GM18870 (cell line): ENCODE data around the gene FHOD3.

ENCODE experiments used
- ATAC-seq: cut with Tn5 transposase; IDR thresholded peaks from one replicate; pipeline ENCODE4 v1.9.1; 2021; ENCODE audit warnings: moderate library complexity; ENCODE audit not compliant: unreplicated experiment

The FHOD3 gene

DNA sequence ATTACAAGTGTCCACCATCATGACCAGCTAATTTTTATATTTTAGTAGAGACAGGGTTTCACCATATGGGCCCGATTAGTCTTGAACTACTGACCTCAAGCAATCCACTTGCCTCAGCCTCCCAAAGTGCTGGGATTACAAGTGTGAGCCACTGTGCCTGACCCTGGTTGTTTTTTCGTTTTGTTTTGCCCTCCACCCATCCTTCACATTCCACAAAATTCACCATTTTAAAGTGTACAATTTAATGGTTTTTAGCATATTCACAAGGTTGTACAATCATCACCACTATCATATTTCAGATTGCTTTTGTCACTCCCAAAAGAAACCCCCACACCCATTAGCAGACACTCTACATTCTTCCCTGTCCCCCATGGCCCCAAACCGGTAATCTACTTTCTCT lies 316.3 kb downstream of the FHOD3 start:
- no peak for ATAC-seq

DNA sequence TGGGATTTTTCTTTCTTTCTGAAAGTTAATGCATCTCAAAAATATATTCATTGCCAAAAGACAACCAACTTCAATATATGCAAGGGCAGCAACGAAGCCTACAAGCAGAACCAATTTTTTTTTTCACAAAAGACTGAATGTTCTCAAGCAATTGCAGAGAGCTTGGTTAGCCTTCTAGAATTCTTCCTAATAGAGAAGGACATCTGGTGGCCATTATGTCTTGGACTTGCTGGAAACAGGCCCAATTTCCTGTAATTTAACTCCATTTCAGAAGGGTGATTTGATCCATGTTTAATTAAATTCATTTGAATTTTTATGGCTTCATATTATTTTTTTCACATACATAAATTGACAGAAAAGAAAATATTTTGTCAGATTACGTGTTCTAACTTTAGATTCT lies 323.3 kb downstream of the FHOD3 start:
- no peak for ATAC-seq

DNA sequence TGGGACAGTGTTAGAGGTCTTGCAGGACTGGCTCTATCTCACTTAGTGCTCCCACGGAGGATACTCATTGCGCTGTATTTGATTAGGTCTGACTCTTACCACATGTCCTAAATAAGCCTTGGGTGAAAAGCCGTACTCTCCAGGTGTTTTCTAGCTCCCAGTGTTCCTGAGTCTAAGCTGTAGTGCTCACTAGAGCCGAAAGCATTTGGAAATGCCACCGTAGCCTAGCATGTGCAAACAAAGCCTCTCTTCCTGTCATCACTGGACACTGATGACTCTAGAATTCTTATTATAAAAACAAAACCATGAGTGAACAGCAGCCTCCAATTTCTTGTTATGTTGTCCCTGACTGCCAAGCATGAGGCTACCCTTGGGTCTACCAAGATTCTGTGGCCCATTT lies 325.1 kb downstream of the FHOD3 start:
- no peak for ATAC-seq

DNA sequence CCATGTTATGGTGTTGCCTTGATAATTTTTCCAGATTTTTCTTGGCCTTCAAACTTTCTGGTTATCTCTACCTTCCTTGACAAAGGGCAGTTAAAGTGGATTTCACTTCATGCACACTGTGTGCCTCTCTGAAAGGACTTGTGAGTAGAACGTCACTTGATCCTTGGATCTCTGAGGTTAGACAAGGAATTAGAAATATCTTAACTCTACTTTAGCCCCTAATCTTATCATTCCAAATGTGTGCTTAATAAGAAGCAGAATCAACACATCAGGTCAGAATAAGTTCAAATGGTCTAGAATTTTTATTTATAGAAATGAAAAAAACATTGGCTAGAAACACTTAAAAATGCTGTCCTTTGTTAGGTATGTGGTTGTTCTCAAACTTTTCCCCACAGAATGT lies 325.6 kb downstream of the FHOD3 start:
- ATAC-seq: no peak

DNA sequence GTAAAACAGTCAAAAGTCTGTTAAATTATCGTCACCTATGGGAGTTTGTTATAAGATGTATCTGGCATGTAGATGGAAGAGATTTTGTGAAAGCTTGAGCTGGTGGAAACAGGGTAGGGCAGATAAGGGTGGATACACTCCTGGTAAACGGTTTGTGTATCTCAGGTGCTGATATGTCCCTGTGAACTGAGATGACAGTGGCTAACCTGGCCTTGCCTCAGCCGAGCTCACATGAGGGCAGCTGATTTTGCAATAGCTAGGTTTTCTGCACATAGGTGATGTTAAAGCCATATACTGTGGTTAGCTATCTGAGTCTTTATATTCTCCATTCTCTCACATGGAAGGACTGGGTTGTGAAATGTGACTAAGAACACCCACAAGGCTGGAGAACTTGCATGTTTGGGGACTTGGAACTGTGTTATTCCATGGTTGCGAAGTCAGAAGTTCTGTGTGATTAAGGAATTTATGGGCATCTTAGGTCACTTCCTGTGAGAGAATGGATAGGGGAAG lies 326.2 kb downstream of the FHOD3 start:
- ATAC-seq: no peak

DNA sequence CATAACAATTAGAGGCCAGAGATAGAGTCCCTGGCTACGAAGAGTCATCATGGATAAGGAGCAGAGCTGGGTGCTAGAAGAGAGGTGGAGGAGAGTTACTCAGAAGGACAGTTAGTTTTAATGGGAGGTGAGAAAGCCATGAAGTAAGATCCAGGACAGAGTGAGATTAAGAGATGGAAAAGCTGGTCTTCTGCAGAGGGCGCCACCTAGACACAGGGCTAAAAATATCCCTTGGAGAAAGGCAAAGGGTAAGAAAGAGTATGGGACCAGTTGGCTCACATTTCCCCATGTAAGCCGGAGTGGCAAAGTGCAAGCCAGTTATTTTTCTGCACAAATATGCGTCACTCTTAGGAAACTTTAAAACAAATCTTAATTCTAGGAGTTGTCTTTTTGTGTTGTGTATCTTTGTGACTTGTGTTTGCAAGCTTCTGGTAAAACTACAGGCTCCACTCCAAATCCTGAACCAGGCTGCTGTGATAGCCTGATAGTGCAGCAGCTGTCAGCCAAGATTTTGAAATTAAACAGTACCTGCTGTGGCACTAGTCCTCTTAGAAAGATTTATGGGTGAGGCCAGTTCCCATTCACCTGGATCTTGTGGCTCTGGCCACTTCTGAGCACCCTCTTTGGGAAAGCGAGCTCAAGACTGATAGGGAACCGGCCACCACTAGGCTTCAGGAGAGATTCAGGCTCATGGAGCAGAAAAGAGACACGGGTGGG lies 327.1 kb downstream of the FHOD3 start:
- no peak for ATAC-seq

DNA sequence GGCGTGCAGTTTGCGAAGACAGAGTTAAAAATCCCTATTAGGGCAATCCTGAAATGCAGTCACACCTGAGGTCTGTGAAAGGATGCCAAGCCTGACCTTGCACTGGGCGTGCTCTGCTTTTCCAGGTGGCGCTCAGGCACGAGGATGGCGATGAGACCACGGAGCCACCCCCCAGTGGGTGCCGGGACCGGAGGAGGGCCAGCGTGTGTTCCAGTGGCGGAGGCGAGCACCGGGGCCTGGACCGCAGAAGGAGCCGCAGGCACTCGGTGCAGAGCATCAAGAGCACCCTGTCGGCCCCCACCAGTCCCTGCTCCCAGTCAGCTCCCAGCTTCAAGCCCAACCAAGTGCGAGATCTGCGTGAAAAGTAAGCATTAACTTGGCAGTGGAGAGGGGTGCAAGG lies 327.9 kb downstream of the FHOD3 start:
- ATAC-seq: no peak

DNA sequence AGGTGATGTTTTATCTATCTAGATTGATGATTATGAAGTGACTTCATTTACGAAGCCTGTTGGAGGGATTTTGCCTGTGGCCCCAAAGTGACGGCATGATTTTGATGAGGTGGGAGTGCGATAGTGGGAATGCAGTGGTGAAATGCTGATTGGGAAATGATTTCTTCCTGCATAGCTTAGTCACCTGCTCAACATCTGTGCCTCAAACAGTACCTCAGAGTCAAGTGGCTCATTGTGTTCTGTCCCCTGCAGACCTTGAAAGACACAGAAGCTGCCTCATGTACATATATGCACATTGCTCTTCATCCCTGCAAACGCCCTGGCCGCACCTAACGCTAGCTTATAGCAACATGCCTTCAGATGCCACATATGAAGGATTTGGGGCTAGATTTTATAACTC lies 330.1 kb downstream of the FHOD3 start:
- ATAC-seq: no peak

DNA sequence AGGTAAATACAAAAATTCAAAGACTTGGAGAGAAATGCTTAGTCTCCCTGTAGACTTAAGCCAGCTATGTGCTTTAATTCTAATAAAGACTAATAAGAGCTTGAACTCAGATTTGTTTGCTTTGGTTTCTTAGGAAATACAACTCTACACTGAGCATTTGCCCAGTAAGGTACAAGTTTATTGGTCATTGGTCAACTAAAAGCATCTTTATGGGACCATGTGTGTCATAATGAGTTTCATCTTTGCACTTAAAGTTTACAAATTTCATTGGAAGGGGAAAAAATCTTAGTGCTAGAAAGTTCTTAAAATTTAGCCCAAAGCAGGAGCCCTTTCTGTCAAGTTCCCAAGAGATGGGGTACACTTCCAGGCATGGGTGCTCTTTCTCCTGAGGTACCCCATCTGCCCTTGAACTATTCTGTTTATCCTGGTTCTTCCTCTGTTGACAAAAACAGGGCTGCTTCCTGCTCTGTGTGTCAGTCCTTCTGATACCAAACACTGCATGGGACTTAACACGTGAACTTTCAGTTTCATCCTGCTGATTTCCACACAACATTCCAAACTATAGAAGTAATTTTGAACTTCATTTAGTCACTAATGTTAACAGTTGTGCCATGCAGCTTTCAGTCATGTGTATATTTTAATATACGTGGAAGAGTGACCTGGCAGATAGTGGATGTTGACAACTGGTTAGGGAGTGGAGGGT lies 331.1 kb downstream of the FHOD3 start:
- ATAC-seq: no peak

DNA sequence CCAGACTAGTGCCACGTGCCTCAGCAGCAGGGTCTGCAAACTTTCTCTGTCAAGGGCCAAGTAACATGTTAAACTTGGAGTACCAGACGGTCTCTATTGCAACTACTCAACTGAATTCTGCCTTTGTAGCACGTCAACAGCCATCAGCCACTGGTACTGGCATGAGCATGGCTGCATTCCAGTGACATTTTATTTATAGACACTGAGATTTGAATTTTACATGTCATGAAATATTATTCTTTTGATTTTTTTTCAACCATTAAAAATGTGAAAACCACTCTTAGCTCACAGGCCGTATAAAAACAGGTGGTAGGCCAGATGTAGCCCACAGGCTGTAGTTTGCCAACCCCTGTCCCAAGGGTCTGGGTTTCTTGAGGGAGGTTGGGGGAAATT lies 331.6 kb downstream of the FHOD3 start:
- ATAC-seq: no peak

DNA sequence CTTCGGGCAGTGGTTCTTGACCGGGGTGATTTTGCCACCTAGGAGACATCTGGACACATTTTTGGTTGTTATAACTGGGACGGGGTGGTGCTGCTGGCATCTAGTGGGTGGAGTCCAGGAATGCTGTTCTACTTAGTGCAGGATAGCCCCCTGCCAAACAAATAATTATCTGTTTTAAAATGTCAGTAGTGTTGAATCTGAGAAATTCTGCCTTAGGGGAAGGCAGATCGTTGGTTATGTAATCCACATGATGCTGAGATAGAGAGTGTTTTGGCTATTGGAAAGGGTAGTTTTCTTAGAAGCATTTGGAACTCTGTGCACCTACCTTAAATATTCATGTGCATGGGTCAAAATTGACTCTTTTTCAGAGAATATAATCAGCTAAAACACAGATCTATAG lies 332.3 kb downstream of the FHOD3 start:
- ATAC-seq: no peak

DNA sequence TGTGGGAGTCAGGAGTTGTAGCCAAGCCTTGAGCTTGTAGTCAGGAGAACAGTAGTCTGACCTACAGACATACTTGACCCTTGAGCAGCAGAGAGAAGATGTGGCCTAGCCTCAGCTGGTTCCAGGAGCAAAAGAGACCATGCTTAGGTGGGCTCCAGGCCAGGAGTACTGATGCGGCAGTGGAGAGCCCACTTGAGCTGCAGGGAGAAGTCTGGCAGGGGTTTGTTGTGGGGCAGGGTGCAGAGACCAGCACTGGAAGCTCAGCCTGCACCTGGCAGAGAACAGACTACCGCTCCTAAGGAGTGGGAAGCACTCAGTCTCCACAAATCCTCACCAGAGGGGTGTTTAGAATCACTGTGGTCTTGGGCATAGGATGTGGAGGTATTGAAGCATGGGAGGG lies 333.4 kb downstream of the FHOD3 start:
- no peak for ATAC-seq

DNA sequence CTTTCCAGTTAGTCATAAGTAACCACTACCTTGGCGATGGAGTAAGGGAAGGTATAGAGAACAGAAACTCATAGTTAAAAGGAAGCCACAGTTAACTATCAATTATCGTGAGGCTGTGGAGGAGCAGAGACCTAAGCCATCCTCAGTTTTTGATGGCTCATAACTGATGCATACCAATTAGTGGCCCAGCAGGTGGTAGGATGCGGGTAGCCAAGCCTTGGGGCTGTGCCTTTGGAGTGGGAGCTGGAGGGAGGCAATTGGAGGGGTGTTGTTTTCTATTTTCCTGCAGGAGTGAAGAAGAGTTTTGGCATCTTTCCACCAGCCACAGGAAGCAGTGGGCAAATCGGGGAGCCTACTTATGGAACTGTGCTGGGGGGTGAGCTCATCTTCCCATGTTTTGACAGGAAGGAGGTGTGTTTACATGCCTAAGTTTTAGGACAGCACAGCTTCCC lies 336.5 kb downstream of the FHOD3 start:
- peak; percentile 39 for ATAC-seq

DNA sequence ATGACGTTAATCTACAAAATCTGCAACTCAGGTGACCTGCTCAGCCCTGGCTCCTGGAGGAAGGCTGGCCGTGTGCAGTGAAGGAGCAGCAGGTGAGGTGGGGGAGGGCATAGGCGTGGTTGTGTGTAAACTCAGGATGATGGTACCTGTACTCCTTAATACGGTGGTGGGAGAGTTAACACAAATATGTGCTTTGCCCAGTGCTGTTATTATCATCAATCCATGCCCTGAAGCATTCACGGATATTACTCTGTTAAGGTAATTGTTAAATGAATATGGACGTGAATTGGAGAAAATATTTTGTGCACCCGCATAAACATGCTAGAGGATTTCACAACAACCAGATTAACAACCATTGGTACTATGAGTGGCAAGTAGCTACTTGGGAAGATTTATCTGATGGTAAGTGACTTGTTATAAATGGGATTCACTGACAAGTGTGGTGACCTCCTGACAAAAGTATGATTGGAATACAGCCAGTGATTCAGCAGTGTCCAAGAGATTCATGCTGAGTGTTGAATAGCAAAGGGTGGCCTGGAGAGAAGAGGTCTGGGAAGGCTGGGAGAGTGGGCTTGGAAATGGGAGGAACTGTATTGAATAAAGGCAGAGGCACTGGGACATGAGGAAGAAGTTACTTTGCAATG lies 337.2 kb downstream of the FHOD3 start:
- ATAC-seq: no peak

DNA sequence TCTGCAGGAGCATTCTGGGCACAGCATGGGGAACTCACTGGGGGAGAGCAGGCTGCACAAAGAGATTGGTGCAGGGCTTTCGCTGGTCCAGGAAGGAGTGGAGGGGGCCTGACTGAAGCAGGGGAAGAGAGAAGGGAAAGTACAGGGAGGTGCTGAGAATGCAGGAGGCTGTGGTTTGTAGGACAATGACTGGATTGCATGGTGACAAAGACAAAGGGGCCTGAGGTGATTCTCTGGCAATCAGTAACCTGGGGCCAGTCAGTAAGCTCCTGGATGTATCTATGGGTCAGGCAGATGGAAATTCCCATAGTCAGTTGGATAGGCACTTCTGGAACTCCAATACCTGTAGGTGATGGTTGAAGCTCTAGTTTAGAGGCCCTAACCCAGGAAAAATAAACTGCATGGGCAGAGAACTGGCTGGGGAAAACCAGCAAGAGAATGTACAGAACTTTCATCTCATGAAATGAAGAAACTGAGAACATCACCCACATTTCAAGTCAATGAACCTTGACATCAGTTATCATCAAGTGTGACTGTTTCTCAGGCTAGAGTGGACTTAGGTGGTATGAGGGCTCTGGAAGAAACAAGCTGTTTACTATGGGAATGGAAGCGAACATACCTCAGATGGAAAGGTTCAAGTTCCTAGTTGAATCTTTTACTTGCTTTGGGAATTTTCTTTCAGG lies 338.0 kb downstream of the FHOD3 start:
- ATAC-seq: peak; percentile 32

DNA sequence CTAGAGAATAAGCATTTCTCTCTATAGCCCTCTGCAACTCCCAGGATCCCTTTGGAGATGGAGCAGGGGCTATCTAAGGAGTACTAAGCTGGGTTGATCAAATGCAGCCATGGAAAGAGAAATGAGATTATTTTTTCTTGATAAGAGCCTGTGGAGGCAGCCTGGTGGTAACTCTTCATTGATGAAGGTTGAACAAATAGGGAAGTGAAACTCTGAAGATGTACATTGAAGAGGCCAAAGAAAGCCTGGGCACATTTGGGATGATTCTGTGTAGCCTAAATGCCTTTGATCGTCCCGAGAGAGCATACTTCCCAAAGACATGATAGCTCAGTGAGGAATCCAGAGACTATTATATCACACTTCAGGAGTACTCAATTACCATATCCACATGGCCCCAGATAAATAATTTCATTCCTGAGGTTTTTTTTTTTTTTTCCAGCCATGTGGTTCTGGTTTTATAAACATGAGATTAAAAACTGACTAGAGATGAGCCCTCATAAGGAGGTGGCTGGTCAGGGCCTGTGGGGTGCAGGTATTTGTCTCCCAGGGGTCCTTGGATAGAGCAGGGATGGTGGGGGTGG lies 338.8 kb downstream of the FHOD3 start:
- ATAC-seq: no peak

DNA sequence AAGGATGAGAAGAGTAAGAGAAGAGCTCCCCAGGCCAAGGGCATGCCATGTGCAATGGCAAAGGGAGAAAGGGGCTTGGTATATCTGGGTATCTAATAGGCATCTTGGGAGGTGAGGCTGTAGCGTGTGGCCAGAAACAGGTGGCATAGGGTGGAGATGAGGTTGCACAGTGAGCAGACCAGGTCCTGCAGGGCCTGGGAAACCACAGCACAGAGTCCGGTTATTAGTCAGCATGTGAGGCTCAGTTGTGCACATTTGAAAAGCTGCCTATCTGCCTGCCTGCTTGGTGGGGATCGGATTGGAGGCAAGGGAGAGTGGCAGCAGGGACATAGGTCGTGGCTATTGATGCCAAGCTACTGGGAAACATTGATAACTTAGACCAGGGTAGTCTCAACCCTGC lies 340.7 kb downstream of the FHOD3 start:
- peak; percentile 90 for ATAC-seq

DNA sequence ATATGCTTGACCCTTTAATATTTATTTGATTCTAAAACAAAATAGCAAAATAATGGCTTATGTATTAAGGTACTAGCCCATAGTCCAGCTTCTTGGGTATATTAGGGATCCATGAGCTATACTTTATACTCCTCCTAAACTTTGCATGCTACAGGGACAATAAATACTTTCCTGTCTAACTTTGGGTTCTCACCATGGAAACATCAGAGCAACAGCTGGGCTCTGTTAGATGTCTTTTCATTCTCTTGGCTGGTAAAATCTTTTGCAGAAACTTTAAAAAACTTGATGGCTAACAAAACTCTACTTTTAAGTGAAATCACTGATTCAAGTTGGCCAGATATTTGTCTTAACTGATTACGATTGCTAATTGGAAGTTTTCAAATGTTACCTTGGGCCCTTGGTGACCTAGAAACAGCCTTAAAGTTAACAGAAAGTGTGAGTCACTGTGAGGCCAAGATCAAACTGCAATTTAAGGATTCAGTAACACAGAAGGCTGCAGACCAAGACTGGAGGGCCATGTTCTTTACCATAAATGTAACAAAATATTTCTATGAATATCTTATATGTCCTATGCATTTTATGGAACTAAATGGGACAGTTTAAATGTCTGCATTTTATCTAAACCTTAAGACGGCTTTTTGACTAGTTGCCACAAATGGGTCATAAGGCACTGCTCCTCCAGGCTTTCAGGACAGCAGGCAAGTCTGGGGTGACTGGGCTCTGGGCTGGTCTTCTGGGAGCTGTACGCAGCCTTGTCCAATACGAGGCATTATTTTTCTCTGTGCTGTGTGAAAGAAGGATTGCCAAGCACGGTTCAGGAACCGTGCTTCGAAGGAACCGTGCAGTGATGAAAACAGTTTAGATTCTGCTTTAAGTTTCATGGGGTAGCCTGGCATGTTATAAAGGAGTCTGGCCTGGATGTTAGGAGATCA lies 342.8 kb downstream of the FHOD3 start:
- ATAC-seq: no peak

DNA sequence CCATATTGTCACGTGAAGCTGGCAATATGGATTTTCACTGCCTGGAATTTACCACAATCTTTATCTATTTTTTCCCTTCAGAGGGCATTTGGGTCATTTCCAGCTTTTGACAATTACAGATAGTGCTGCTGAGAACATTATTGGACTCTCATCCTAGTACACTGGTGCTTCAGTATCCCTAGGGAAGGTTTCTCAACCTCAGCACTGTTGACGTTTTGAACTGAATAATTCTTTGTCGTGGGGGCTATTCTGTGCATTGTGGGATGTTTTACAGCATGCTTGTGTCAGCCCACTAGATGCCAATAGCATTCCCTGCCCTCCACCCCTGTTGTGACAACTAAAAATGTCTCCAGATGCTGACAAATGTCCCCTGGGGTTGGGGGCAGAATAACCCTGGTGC lies 345.5 kb downstream of the FHOD3 start:
- no peak for ATAC-seq

DNA sequence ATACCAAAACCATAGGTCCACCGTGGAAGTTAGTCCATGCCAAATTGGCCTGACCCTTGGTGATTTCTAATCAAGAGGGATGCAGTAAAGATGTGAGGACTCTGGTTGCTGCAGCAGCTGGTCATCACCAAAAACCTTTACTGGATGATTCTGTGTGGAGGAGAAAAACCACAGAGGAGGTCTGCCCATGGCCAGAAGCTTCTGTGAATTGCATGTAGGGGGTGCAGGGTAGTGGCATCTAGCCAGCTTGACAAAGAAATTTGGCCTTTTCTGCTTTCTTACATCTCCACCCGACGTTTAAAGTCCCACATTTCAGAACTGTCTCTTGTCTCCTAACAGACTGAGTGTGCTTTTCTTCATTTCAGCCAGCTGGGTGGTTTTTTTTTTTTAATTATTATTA lies 351.3 kb downstream of the FHOD3 start:
- no peak for ATAC-seq
